Vagina (tissue), 2 donors: Measurements from ENCODE around the gene C1QL2.

Experiments used
- POLR2A ChIP-seq, 2 donors: fragments of 450-650 bp; IDR thresholded peaks; one replicate each; pipeline ENCODE4 v1.6.1; 2017; ENCODE audit warnings: antibody characterized with exemption in 2 of 2, mild to moderate bottlenecking in 2 of 2, moderate library complexity in 2 of 2
- TF ChIP-seq, protein P1 (sequence below), 3 experiments: fragments of 450-650 bp in 2 of 3; fragments of 200-600 bp in 1 of 3; sonication (generic) in 1 of 3; IDR thresholded peaks; one replicate each; pipeline ENCODE4 v1.5.1; 2017 to 2019; ENCODE audit warnings: antibody characterized with exemption in 3 of 3, mild to moderate bottlenecking in 2 of 3, moderate library complexity in 2 of 3

DNA sequence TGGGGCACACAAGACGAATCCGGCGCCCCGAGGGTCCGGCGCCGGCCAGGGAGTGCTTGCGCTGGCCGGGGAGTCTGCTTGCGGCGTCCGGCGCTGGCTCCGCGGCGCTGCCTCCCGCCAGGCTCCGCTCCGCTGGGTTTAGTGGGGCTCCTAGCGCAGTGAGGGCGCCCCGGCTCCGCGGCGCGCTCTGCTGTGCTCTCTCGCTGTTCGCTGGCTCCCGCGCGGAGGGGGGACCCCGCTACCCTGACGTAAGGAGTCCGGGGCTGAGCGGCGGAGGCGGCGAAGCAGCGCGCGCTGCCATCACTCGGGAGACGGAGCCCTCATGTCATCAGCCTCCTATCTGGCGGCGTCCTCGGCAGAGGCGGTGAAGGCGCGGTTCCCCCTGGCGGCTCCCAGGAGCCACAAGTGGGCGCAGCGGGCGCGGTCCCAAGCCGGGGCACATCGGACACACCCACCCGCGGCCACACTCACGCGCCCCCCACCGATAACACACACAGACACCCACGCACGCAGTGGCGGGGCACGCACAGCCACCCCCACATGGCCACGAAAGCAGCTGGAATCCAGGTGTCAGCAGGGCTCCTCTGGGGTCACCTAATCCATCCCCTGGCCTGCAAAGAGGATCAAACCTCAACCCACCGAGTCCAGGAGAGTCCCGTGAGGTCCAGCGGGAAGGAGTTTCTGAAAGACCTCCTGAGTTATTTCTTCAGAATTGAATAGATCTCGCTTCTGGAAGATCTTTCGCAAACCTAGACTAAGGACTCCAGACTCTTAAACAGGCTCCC, at the start of gene C1QL2:
- TF ChIP-seq, protein P1, sequence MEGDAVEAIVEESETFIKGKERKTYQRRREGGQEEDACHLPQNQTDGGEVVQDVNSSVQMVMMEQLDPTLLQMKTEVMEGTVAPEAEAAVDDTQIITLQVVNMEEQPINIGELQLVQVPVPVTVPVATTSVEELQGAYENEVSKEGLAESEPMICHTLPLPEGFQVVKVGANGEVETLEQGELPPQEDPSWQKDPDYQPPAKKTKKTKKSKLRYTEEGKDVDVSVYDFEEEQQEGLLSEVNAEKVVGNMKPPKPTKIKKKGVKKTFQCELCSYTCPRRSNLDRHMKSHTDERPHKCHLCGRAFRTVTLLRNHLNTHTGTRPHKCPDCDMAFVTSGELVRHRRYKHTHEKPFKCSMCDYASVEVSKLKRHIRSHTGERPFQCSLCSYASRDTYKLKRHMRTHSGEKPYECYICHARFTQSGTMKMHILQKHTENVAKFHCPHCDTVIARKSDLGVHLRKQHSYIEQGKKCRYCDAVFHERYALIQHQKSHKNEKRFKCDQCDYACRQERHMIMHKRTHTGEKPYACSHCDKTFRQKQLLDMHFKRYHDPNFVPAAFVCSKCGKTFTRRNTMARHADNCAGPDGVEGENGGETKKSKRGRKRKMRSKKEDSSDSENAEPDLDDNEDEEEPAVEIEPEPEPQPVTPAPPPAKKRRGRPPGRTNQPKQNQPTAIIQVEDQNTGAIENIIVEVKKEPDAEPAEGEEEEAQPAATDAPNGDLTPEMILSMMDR (IDR thresholded peaks at IDR 0.05): no peak
- TF ChIP-seq POLR2A (IDR thresholded peaks at IDR 0.05): no peak
